ENCODE measurements around the gene PRDX5. TPM values are rescaled to one million over a fixed set of nuclear protein-coding genes. Genes with fewer than 3 reads are reported as not detected.

Gene PRDX5
- total RNA-seq, 4 donors from 2014 or later, result 174 to 263 (median 238) TPM

DNA sequence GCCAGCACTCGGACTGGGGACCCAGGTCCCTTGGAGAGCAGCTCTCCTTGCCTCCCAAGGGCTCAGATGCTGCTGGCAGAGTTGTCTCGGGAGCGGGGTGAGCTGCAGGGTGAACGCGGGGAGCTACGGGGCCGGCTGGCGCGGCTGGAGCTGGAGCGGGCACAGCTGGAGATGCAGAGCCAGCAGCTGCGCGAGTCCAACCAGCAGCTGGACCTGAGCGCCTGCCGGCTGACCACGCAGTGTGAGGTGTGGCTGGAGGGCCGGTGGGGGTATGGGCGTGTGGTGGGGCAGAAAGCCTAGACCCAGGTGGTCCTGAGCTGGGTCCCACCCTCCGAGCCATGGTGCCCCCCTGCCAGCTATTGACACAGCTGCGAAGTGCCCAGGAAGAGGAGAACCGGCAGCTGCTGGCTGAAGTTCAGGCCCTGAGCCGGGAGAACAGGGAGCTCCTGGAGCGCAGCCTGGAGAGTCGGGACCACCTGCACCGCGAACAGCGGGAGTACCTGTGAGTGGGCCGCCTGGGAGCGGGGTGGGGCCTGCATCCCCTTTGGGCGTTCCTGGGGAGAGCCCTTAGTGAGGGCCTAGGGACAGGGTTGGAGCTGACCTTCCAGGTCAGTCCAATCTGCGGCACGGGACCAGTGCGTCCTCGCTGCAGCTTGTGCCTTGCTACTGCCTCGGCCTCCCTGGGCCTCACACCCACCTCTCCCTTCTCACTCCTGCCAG is 35.2 kb downstream of the PRDX5 start:
- TF ChIP-seq, protein P1, sequence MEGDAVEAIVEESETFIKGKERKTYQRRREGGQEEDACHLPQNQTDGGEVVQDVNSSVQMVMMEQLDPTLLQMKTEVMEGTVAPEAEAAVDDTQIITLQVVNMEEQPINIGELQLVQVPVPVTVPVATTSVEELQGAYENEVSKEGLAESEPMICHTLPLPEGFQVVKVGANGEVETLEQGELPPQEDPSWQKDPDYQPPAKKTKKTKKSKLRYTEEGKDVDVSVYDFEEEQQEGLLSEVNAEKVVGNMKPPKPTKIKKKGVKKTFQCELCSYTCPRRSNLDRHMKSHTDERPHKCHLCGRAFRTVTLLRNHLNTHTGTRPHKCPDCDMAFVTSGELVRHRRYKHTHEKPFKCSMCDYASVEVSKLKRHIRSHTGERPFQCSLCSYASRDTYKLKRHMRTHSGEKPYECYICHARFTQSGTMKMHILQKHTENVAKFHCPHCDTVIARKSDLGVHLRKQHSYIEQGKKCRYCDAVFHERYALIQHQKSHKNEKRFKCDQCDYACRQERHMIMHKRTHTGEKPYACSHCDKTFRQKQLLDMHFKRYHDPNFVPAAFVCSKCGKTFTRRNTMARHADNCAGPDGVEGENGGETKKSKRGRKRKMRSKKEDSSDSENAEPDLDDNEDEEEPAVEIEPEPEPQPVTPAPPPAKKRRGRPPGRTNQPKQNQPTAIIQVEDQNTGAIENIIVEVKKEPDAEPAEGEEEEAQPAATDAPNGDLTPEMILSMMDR (IDR thresholded peaks at IDR 0.05), result no peak
- DNase-seq (ENCODE audit: low spot score), result no peak
- no peak for ATAC-seq (ENCODE audit: low FRiP score)

DNA sequence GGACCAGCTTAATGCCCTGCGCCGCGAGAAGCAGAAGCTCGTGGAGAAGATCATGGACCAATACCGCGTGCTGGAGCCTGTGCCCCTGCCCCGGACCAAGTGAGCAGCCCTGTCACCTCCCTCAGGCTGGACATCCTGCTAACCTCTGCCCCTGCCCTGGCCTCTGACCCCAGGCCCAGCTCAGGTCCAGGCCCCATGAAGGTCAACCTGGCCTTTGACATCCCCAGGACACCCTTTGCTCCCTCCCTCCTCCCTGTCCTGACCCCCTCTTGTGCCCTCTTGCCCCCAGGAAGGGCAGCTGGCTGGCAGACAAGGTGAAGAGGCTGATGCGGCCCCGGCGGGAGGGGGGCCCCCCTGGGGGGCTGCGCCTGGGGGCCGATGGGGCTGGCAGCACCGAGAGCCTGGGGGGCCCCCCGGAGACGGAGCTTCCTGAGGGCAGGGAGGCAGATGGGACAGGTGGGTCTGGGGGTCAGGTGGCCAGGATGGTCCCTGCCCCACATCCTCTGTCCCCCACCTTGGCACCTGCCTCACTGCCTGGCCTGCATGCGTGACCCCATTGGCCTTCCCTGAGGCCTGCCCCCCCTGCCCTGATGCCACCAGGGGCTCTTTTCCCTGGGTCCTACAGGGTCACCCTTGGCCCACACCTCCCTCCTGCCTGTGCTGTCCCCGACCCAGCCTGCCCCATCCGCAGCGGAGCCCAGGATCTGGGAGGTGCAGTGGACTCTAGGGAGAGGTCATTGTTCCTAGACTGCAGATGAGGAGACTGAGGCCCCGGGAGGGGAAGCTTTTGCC is 36.0 kb downstream of the PRDX5 start:
- TF ChIP-seq, protein P1 (IDR thresholded peaks at IDR 0.05), result no peak
- DNase-seq (ENCODE audit: low spot score) (no peak), ATAC-seq (ENCODE audit: low FRiP score) (no peak)

DNA sequence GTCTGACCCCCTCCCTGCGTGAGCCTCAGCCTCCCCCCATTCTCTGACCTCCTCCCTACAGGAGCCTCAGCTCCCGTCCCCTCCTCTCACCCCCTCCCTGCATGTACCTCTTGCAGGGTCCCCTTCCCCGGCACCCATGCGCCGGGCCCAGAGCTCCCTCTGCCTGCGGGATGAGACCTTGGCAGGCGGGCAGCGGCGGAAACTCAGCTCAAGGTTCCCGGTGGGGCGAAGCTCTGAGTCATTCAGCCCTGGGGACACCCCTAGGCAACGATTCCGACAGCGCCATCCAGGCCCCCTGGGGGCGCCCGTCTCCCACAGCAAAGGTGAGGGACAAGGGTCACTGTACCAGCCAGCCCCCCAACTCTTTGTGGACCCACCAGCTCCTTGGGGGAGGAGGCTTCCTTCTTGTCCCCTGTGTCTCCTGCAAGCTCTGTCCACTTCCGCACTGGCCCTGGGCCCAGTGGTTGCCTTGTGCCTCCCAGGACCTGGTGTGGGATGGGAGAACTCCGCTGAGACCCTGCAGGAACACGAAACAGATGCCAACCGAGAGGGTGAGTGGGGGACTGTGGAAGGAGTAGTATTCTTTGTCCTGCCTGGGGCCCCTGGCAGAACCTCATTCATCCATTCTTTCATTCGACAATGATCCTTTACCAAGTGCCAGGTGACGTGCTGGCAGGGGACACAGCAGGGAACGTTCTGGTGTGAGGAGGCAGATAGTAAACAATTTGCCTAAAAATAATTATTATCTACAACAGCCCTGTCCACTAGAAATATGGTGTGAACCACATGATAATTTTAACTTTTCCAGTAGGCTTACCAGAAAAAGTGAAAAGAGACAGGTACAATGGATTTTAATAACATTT is 37.4 kb downstream of the PRDX5 start:
- TF ChIP-seq, protein P1 (IDR thresholded peaks at IDR 0.05), result peak in 1 of 3 donors; percentile 52
- DNase-seq (ENCODE audit: low spot score) (peak; percentile 46), ATAC-seq (ENCODE audit: low FRiP score) (peak; percentile 31)

DNA sequence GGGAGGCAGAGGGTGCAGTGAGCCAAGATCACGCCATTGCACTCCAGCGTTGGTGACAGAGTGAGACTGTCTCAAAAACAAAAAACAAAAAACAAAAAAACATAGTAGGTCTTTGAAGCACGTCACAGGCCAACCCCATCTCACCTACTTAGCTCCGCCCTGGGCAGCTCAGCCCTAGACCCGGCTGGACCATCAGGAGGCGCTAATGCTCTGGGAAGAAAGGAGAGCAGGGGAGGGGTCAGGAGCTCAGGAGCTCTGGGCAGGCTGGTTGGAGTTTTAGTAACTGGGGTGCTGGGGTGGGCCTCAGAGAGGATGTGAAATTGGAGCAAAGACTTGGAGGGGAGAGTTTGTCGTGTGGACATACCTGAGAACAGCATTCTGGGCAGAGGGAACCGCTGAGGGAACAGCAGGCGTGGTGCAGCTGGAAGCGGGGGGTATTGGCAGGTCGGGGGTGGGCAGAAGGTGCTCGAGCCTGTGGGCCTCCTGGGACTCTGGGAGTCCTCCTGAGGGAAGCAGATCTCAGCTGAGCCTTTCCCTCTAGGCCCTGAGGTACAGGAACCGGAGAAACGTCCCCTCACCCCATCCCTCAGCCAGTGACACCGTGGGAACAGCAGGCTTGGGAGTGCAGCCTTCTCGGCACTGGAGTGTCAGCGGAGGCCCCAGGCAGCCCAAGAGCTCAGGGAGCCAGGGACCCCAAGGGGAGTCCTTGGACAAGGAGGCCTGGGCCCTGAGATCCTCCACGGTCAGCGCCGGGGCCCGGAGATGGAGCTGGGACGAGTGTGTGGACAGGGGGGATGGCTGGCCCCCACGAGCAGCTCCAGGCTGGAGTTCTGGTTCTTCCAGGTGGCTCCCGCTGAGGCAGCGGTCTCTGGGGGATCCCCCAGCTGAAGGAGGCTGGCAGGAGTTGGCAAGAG is 38.8 kb downstream of the PRDX5 start:
- TF ChIP-seq, protein P1 (IDR thresholded peaks at IDR 0.05), result no peak
- ATAC-seq (ENCODE audit: low FRiP score), result no peak
- DNase-seq (ENCODE audit: low spot score), result no peak

DNA sequence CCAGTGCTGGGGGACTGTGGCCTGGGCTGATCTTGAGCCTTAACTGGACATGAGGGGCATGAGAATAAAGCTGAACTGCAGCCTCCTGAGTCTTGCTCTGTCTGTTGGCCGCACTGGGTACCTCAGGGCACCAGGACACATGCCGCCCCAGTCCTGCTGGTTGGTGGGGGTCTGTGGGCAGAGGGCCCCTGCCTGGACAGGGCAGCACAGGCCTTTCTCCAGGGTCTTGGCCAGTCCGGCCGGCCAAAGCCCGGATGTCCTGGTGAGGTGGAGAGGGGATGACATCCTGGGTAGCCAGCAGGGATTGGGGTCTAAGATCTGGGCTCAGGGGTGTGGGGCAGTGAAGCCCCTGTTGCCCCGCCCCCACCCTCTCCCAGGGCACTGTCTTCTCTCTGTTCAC is 39.5 kb downstream of the PRDX5 start:
- TF ChIP-seq, protein P1 (IDR thresholded peaks at IDR 0.05), result no peak
- ATAC-seq (ENCODE audit: low FRiP score) (no peak), DNase-seq (ENCODE audit: low spot score) (no peak)
